Tibial nerve (tissue), 4 donors: Measurements from ENCODE around the gene CASKIN1. TPM values are rescaled to one million over a fixed set of nuclear protein-coding genes. Genes with fewer than 3 reads are reported as not detected.
A peak's percentile ranks its signal among the peaks of the same experiment; 100 is the strongest.

Experiments
- DNase-seq, 2 donors: peaks; one replicate each; pipeline ENCODE4 v3.0.0-alpha.2; 2019; ENCODE audit warnings: low spot score in 2 of 2
- H3K27ac ChIP-seq, 4 donors: fragments of 200-600 bp; sonication (generic) in 3 of 4; one replicate each; pipeline ENCODE4 v1.5.1; 2017 to 2019; ENCODE audit warnings: mild to moderate bottlenecking in 1 of 4
- H3K27me3 ChIP-seq, 2 donors: fragments of 200-600 bp; sonication (generic) in 1 of 2; one replicate each; pipeline versions ENCODE4 v1.5.1 to v1.6.0; 2017 to 2019
- H3K36me3 ChIP-seq, 3 donors: fragments of 200-600 bp; sonication (generic); one replicate each; pipeline ENCODE4 v1.5.1; 2018 to 2019
- H3K4me1 ChIP-seq, 4 donors: fragments of 200-600 bp; sonication (generic) in 3 of 4; one replicate each; pipeline ENCODE4 v1.5.1; 2017 to 2019
- H3K4me3 ChIP-seq, 4 donors: fragments of 200-600 bp; sonication (generic) in 3 of 4; one replicate each; pipeline ENCODE4 v1.5.1; 2017 to 2019; ENCODE audit warnings: mild to moderate bottlenecking in 1 of 4, moderate library complexity in 1 of 4
- H3K9me3 ChIP-seq, 4 donors: fragments of 200-600 bp; sonication (generic) in 3 of 4; one replicate each; pipeline ENCODE4 v1.5.1; 2017 to 2019
- CTCF ChIP-seq, 5 experiments: fragments of 200-600 bp in 3 of 5; fragments of 450-650 bp in 2 of 5; sonication (generic) in 3 of 5; IDR thresholded peaks; one replicate each; pipeline ENCODE4 v1.5.1; 2016 to 2019; ENCODE audit warnings: antibody characterized with exemption in 5 of 5, mild to moderate bottlenecking in 3 of 5, moderate library complexity in 2 of 5
- EP300 ChIP-seq, 2 donors: sonication (generic); formaldehyde crosslinking; IDR thresholded peaks; one replicate each; pipeline ENCODE4 v1.6.1; 2017; ENCODE audit warnings: antibody characterized with exemption in 2 of 2, mild to moderate bottlenecking in 1 of 2
- POLR2A ChIP-seq, 2 donors: fragments of 450-650 bp; IDR thresholded peaks; one replicate each; pipeline ENCODE4 v1.6.1; 2017; ENCODE audit warnings: antibody characterized with exemption in 2 of 2, mild to moderate bottlenecking in 2 of 2, moderate library complexity in 2 of 2
- WGBS, 2 donors: methylation state at CpG; one replicate each; pipeline ENCODE4 v1.1.5; 2018; 5-methylcytosine and 5-hydroxymethylcytosine counted together
- total RNA-seq, 4 donors: library from RNA; depleted of rRNA; stranded (reverse); fragments of >200 nt; gene quantifications; one replicate each; pipeline ENCODE4 v1.1.0, GENCODE V29; 2016

CASKIN1 gene
- total RNA-seq, 4 donors from 2014 or later: 0.20 to 0.63 (median 0.30) TPM; not detected in 1

- peak overlapping the region in 1 of 4 donors; percentile 55 for H3K4me3 ChIP-seq
- DNase-seq: no peak
- H3K9me3 ChIP-seq: no peaks in the 10 kb centered on the region
- H3K27ac ChIP-seq: no peak overlapping the region
- H3K27me3 ChIP-seq: peaks cover 0 to 46% of the 10 kb centered on the region in 2 donors
- 40 to 50% methylated on average over 13 to 18 of the region's 32 CpGs for WGBS, 2 donors
- H3K4me1 ChIP-seq: peaks cover 0 to 25% (median 8%) of the 10 kb centered on the region in 4 donors
- no peaks in the 10 kb centered on the region for H3K36me3 ChIP-seq
- no peak for TF ChIP-seq EP300 (IDR thresholded peaks at IDR 0.05)
- no peak for TF ChIP-seq CTCF (IDR thresholded peaks at IDR 0.05)
- TF ChIP-seq POLR2A (IDR thresholded peaks at IDR 0.05): no peak
Measured at GRCh38 chr16:2196981-2197511, 641 bp upstream of the CASKIN1 start.

GRCh38 chr16:2195322-2196161 is 863 bp downstream of the CASKIN1 start:
- Histone ChIP-seq H3K4me1 (peaks cover 0 to 37% (median 13%) of the 10 kb centered on the region in 4 donors), H3K4me3 (peak overlapping the region in 2 of 4 donors; percentile 17 to 55), H3K27ac (peak overlapping the region in 1 of 4 donors; percentile 4), H3K27me3 (peaks cover 0 to 46% of the 10 kb centered on the region in 2 donors), H3K36me3 (no peaks in the 10 kb centered on the region), H3K9me3 (no peaks in the 10 kb centered on the region)
- 11 to 16% methylated on average over 20 to 34 of the region's 49 CpGs for WGBS, 2 donors
- TF ChIP-seq CTCF (IDR thresholded peaks at IDR 0.05) (no peak), EP300 (IDR thresholded peaks at IDR 0.05) (no peak), POLR2A (IDR thresholded peaks at IDR 0.05) (no peak)
- no peak for DNase-seq

- Histone ChIP-seq H3K4me3 (no peak overlapping the region), H3K9me3 (no peaks in the 10 kb centered on the region), H3K27ac (no peak overlapping the region), H3K36me3 (no peaks in the 10 kb centered on the region), H3K4me1 (peaks cover 0 to 37% (median 13%) of the 10 kb centered on the region in 4 donors), H3K27me3 (peaks cover 0 to 46% of the 10 kb centered on the region in 2 donors)
- 15 to 61% methylated on average over 4 to 9 of the region's 10 CpGs for WGBS, 2 donors
- TF ChIP-seq CTCF (IDR thresholded peaks at IDR 0.05) (peak in 2 of 5 experiments; percentile 19 to 39), POLR2A (IDR thresholded peaks at IDR 0.05) (no peak)
- DNase-seq: no peak
Measured at GRCh38 chr16:2194852-2195321, 1.5 kb downstream of the CASKIN1 start.

GRCh38 chr16:2194166-2194834 is 2.1 kb downstream of the CASKIN1 start:
- WGBS, 2 donors: 66 to 73% methylated on average over 13 to 14 of the region's 16 CpGs
- Histone ChIP-seq H3K4me3 (no peak overlapping the region), H3K27me3 (peaks cover 0 to 45% of the 10 kb centered on the region in 2 donors), H3K27ac (no peak overlapping the region), H3K4me1 (peaks cover 0 to 37% (median 13%) of the 10 kb centered on the region in 4 donors), H3K36me3 (no peaks in the 10 kb centered on the region), H3K9me3 (no peaks in the 10 kb centered on the region)
- no peak for DNase-seq
- TF ChIP-seq EP300 (IDR thresholded peaks at IDR 0.05): no peak
- TF ChIP-seq CTCF (IDR thresholded peaks at IDR 0.05): no peak
- no peak for TF ChIP-seq POLR2A (IDR thresholded peaks at IDR 0.05)

GRCh38 chr16:2191446-2191706 is 5.0 kb downstream of the CASKIN1 start:
- 38 to 60% methylated on average over 11 of the region's 11 CpGs for WGBS, 2 donors
- Histone ChIP-seq H3K9me3 (no peaks in the 10 kb centered on the region), H3K36me3 (no peaks in the 10 kb centered on the region), H3K4me3 (no peak overlapping the region), H3K27ac (no peak overlapping the region), H3K27me3 (peaks cover 0 to 27% of the 10 kb centered on the region in 2 donors), H3K4me1 (peaks cover 0 to 30% (median 13%) of the 10 kb centered on the region in 4 donors)
- no peak for DNase-seq
- TF ChIP-seq POLR2A (IDR thresholded peaks at IDR 0.05) (no peak), CTCF (IDR thresholded peaks at IDR 0.05) (no peak), EP300 (IDR thresholded peaks at IDR 0.05) (no peak)
